Prostate gland (tissue), 2 donors: Measurements from ENCODE around the gene ITGBL1.

Experiments
- POLR2AphosphoS5 ChIP-seq: sonication (generic); formaldehyde crosslinking; IDR thresholded peaks from one replicate; pipeline ENCODE4 v1.6.1; 2017; ENCODE audit warnings: antibody characterized with exemption
- TF ChIP-seq, protein P1 (sequence below), 4 experiments: fragments of 200-600 bp in 2 of 4; fragments of 450-650 bp in 2 of 4; sonication (generic) in 2 of 4; IDR thresholded peaks; 1 replicate in 3 of 4; 2 replicates in 1 of 4; pipeline ENCODE4 v1.5.1; 2016 to 2019; ENCODE audit warnings: antibody characterized with exemption in 4 of 4, mild to moderate bottlenecking in 2 of 4, moderate library complexity in 2 of 4

- TF ChIP-seq, protein P1, sequence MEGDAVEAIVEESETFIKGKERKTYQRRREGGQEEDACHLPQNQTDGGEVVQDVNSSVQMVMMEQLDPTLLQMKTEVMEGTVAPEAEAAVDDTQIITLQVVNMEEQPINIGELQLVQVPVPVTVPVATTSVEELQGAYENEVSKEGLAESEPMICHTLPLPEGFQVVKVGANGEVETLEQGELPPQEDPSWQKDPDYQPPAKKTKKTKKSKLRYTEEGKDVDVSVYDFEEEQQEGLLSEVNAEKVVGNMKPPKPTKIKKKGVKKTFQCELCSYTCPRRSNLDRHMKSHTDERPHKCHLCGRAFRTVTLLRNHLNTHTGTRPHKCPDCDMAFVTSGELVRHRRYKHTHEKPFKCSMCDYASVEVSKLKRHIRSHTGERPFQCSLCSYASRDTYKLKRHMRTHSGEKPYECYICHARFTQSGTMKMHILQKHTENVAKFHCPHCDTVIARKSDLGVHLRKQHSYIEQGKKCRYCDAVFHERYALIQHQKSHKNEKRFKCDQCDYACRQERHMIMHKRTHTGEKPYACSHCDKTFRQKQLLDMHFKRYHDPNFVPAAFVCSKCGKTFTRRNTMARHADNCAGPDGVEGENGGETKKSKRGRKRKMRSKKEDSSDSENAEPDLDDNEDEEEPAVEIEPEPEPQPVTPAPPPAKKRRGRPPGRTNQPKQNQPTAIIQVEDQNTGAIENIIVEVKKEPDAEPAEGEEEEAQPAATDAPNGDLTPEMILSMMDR (IDR thresholded peaks at IDR 0.05): no peak
- TF ChIP-seq POLR2AphosphoS5: no peak
Observed at GRCh38 chr13:101425623-101426022, 26.9 kb upstream of the ITGBL1 start.
